ENCODE measurements around the gene CKAP2. TPM values are rescaled to one million over a fixed set of nuclear protein-coding genes. Genes with fewer than 3 reads are reported as not detected.

CKAP2 gene, protein sequence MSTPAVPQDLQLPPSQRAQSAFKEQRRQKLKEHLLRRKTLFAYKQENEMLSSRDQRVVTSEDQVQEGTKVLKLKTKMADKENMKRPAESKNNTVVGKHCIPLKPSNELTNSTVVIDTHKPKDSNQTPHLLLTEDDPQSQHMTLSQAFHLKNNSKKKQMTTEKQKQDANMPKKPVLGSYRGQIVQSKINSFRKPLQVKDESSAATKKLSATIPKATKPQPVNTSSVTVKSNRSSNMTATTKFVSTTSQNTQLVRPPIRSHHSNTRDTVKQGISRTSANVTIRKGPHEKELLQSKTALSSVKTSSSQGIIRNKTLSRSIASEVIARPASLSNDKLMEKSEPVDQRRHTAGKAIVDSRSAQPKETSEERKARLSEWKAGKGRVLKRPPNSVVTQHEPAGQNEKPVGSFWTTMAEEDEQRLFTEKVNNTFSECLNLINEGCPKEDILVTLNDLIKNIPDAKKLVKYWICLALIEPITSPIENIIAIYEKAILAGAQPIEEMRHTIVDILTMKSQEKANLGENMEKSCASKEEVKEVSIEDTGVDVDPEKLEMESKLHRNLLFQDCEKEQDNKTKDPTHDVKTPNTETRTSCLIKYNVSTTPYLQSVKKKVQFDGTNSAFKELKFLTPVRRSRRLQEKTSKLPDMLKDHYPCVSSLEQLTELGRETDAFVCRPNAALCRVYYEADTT
- total RNA-seq (10 to 100 TPM in 1 of 2 donors, 1 to 10 TPM in 1; 6.5 to 19.2 TPM), polyA plus RNA-seq (1 to 10 TPM; 2.0 to 3.0 TPM)
- long read RNA-seq, donor 1, transcript CKAP2-201 (9 exons, 3,375 nt), result major isoform, 9 of 29 reads
- long read RNA-seq, donor 1, partial matches to known transcripts, result 12 of 29 reads
- long read RNA-seq, donor 1, other reads (novel, unspliced or antisense), result 0 of 29 reads
- long read RNA-seq, donor 2, partial matches to known transcripts, result 0 of 4 reads
- long read RNA-seq, donor 2, other reads (novel, unspliced or antisense), result 0 of 4 reads
- long read RNA-seq, donor 3, partial matches to known transcripts, result 0 of 5 reads
- long read RNA-seq, donor 3, other reads (novel, unspliced or antisense), result 0 of 5 reads
- long read RNA-seq, donor 4, partial matches to known transcripts, result 0 of 3 reads
- long read RNA-seq, donor 4, other reads (novel, unspliced or antisense), result 0 of 3 reads
- long read RNA-seq, donor 5, transcript CKAP2-201 (9 exons, 3,375 nt), result major isoform, 8 of 32 reads
- long read RNA-seq, donor 5, partial matches to known transcripts, result 18 of 32 reads
- long read RNA-seq, donor 5, other reads (novel, unspliced or antisense), result 0 of 32 reads

- Histone ChIP-seq H3K27ac (ENCODE audit: low read depth in 1 of 2, low read length in 1 of 2) (peak within 1 kb of the TSS; percentile 78 to 96), H3K36me3 (ENCODE audit: control insufficient read depth in 4 of 4, insufficient read depth in 4 of 4, low read length in 4 of 4) (peaks cover 0 to 4% (median 2%) of the 10 kb centered on the region in 4 donors), H3K4me1 (ENCODE audit: control insufficient read depth in 5 of 5, insufficient read depth in 5 of 5, low read length in 5 of 5) (peaks cover 0 to 21% (median 1%) of the 10 kb centered on the region in 5 donors), H3K9me3 (ENCODE audit: control insufficient read depth in 4 of 4, insufficient read depth in 3 of 4, low read length in 3 of 4) (no peaks in the 10 kb centered on the region), H3K27me3 (ENCODE audit: control insufficient read depth in 3 of 3, insufficient read depth in 3 of 3, low read length in 2 of 3) (no peaks in the 10 kb centered on the region), H3K4me3 (peak within 1 kb of the TSS; percentile 75), H3K9ac (ENCODE audit: insufficient read depth in 1 of 2, low read length in 2 of 2) (peak within 1 kb of the TSS; percentile 51 to 89)
- TF ChIP-seq, protein P1, sequence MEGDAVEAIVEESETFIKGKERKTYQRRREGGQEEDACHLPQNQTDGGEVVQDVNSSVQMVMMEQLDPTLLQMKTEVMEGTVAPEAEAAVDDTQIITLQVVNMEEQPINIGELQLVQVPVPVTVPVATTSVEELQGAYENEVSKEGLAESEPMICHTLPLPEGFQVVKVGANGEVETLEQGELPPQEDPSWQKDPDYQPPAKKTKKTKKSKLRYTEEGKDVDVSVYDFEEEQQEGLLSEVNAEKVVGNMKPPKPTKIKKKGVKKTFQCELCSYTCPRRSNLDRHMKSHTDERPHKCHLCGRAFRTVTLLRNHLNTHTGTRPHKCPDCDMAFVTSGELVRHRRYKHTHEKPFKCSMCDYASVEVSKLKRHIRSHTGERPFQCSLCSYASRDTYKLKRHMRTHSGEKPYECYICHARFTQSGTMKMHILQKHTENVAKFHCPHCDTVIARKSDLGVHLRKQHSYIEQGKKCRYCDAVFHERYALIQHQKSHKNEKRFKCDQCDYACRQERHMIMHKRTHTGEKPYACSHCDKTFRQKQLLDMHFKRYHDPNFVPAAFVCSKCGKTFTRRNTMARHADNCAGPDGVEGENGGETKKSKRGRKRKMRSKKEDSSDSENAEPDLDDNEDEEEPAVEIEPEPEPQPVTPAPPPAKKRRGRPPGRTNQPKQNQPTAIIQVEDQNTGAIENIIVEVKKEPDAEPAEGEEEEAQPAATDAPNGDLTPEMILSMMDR (IDR thresholded peaks at IDR 0.05; ENCODE audit: control extremely low read depth, extremely low read depth), result no peak
- 0 to 1% methylated on average over 50 to 56 of the region's 56 CpGs for WGBS, 2 donors
- ATAC-seq (ENCODE audit: insufficient read depth, low FRiP score) (peak; percentile 92), DNase-seq (peak; percentile 96 to 97 (median 96))
These were observed at the start of gene CKAP2 for GRCh38 chr13:52454820-52455676. Gene CKAP2 (plus strand): TSS chr13:52455478. CDS start chr13:52455557, 79 bp downstream.

- H3K4me3 ChIP-seq, result peak within 1 kb of the TSS; percentile 61
- 1 to 2% methylated on average over 50 to 68 of the region's 68 CpGs for WGBS, 2 donors
- H3K4me1 ChIP-seq (ENCODE audit: control insufficient read depth in 5 of 5, insufficient read depth in 5 of 5, low read length in 5 of 5), result peaks cover 0 to 10% (median 3%) of the 10 kb centered on the region in 5 donors
- DNase-seq, result peak; percentile 70 to 83 (median 74)
- H3K9ac ChIP-seq (ENCODE audit: insufficient read depth in 1 of 2, low read length in 2 of 2), result no peak within 1 kb of the TSS
- H3K27me3 ChIP-seq (ENCODE audit: control insufficient read depth in 3 of 3, insufficient read depth in 3 of 3, low read length in 2 of 3), result peaks cover 0 to 17% (median 11%) of the 10 kb centered on the region in 3 donors
- ATAC-seq (ENCODE audit: insufficient read depth, low FRiP score), result peak; percentile 82
- H3K36me3 ChIP-seq (ENCODE audit: control insufficient read depth in 4 of 4, insufficient read depth in 4 of 4, low read length in 4 of 4), result peaks cover 0 to 4% (median 3%) of the 10 kb centered on the region in 4 donors
- H3K27ac ChIP-seq (ENCODE audit: low read depth in 1 of 2, low read length in 1 of 2), result peak within 1 kb of the TSS; percentile 38 to 88
- TF ChIP-seq, protein P1 (IDR thresholded peaks at IDR 0.05; ENCODE audit: control extremely low read depth, extremely low read depth), result no peak
- H3K9me3 ChIP-seq (ENCODE audit: control insufficient read depth in 4 of 4, insufficient read depth in 3 of 4, low read length in 3 of 4), result peaks cover 0 to 2% (median 0%) of the 10 kb centered on the region in 4 donors
These were observed 49.3 kb upstream of the CKAP2 start, which contains the start of gene THSD1 for GRCh38 chr13:52405767-52406494. Gene THSD1 (minus strand): TSS chr13:52406172. CDS start chr13:52402600, 3,572 bp downstream.

All from lung (tissue), 16 donors.